Thoracic aorta (tissue), 2 donors: ENCODE measurements around the gene ODAD2. TPM values are rescaled to one million over a fixed set of nuclear protein-coding genes. Genes with fewer than 3 reads are reported as not detected.
A peak's percentile ranks its signal among the peaks of the same experiment; 100 is the strongest.

Experiments used
- ATAC-seq: fragments of 150-250 bp; one replicate; pipeline ENCODE4 v1.8.0; 2017; ENCODE audit warnings: low read depth; ENCODE audit not compliant: insufficient number of reproducible peaks, low FRiP score
- DNase-seq: peaks from one replicate; pipeline ENCODE4 v3.0.0-alpha.2; 2020; ENCODE audit warnings: low spot score
- H3K27ac ChIP-seq, 2 donors: fragments of 200-600 bp; sonication (generic); 1 replicate in 1 of 2; 2 replicates in 1 of 2; pipeline ENCODE4 v1.5.1; 2016; ENCODE audit warnings: mild to moderate bottlenecking in 2 of 2, moderate library complexity in 2 of 2
- H3K27me3 ChIP-seq: fragments of 200-600 bp; sonication (generic); replicated peaks from 2 replicates; pipeline ENCODE4 v1.6.0; 2016; ENCODE audit warnings: mild to moderate bottlenecking; ENCODE audit not compliant: insufficient read depth
- H3K36me3 ChIP-seq: fragments of 200-600 bp; sonication (generic); one replicate; pipeline ENCODE4 v1.5.1; 2016
- H3K4me1 ChIP-seq, 2 donors: fragments of 200-600 bp; sonication (generic); 1 replicate in 1 of 2; 2 replicates in 1 of 2; pipeline versions ENCODE4 v1.5.1 to v1.6.0; 2016; ENCODE audit warnings: low read depth in 2 of 2, mild to moderate bottlenecking in 1 of 2; ENCODE audit not compliant: control insufficient read depth in 1 of 2
- H3K4me3 ChIP-seq: fragments of 200-600 bp; sonication (generic); 2 replicates; pipeline ENCODE4 v1.5.1; 2016; ENCODE audit warnings: mild to moderate bottlenecking
- H3K9me3 ChIP-seq: fragments of 200-600 bp; sonication (generic); 2 replicates; pipeline ENCODE4 v1.5.1; 2016
- total RNA-seq, 2 donors: library from RNA; depleted of rRNA; stranded (reverse); fragments of >200 nt; gene quantifications; one replicate each; pipeline versions ENCODE4 v1.1.0 to v1.2.3, GENCODE V29; 2016
- TF ChIP-seq, protein P1 (sequence below): fragments of 200-600 bp; sonication (generic); IDR thresholded peaks from one replicate; pipeline ENCODE4 v1.5.1; 2019; ENCODE audit warnings: antibody characterized with exemption

ODAD2 gene, protein sequence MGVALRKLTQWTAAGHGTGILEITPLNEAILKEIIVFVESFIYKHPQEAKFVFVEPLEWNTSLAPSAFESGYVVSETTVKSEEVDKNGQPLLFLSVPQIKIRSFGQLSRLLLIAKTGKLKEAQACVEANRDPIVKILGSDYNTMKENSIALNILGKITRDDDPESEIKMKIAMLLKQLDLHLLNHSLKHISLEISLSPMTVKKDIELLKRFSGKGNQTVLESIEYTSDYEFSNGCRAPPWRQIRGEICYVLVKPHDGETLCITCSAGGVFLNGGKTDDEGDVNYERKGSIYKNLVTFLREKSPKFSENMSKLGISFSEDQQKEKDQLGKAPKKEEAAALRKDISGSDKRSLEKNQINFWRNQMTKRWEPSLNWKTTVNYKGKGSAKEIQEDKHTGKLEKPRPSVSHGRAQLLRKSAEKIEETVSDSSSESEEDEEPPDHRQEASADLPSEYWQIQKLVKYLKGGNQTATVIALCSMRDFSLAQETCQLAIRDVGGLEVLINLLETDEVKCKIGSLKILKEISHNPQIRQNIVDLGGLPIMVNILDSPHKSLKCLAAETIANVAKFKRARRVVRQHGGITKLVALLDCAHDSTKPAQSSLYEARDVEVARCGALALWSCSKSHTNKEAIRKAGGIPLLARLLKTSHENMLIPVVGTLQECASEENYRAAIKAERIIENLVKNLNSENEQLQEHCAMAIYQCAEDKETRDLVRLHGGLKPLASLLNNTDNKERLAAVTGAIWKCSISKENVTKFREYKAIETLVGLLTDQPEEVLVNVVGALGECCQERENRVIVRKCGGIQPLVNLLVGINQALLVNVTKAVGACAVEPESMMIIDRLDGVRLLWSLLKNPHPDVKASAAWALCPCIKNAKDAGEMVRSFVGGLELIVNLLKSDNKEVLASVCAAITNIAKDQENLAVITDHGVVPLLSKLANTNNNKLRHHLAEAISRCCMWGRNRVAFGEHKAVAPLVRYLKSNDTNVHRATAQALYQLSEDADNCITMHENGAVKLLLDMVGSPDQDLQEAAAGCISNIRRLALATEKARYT
- total RNA-seq = 1 to 10 TPM in 1 of 2 donors, under 1 TPM in 1; 0.54 to 4.3 TPM

- no peaks in the 10 kb centered on the region for H3K4me1 ChIP-seq
- peak within 1 kb of the TSS in 1 of 2 donors; percentile 38 for H3K27ac ChIP-seq
- H3K36me3 ChIP-seq = no peaks in the 10 kb centered on the region
- ATAC-seq (no peak), DNase-seq (no peak)
- TF ChIP-seq, protein P1, sequence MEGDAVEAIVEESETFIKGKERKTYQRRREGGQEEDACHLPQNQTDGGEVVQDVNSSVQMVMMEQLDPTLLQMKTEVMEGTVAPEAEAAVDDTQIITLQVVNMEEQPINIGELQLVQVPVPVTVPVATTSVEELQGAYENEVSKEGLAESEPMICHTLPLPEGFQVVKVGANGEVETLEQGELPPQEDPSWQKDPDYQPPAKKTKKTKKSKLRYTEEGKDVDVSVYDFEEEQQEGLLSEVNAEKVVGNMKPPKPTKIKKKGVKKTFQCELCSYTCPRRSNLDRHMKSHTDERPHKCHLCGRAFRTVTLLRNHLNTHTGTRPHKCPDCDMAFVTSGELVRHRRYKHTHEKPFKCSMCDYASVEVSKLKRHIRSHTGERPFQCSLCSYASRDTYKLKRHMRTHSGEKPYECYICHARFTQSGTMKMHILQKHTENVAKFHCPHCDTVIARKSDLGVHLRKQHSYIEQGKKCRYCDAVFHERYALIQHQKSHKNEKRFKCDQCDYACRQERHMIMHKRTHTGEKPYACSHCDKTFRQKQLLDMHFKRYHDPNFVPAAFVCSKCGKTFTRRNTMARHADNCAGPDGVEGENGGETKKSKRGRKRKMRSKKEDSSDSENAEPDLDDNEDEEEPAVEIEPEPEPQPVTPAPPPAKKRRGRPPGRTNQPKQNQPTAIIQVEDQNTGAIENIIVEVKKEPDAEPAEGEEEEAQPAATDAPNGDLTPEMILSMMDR = no peak
- peak within 1 kb of the TSS; percentile 84 for H3K4me3 ChIP-seq
- no peaks in the 10 kb centered on the region for H3K9me3 ChIP-seq
- no peaks in the 10 kb centered on the region for H3K27me3 ChIP-seq
These were observed at the start of gene ODAD2 for GRCh38 chr10:27998954-27999275. Gene ODAD2, minus strand, starts transcription at chr10:27999079. Its CDS starts 3,937 bp downstream, at chr10:27995142.

DNA sequence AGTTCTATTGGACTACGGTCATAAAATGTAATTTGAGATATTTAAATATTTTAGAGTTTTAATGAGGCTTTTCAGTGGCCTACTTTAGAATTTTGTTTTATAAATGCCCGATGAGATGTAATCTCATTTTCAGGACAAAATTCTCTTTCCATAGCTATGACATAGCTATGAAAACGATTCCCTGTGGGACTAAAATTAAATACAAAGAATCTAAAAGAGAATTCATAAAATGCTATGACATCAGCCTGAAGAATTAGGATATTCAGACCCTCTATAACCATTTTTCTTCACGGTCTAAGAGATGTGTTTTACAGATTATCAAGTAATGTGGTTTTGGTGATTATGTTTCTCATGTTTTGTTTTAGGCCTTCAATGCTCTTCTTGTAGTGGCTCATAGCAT, 48.2 kb upstream of the ODAD2 start:
- Histone ChIP-seq H3K4me3 (no peak overlapping the region), H3K36me3 (no peaks in the 10 kb centered on the region), H3K27me3 (no peaks in the 10 kb centered on the region), H3K4me1 (peaks cover 10 to 15% of the 10 kb centered on the region in 2 donors), H3K27ac (no peak overlapping the region), H3K9me3 (no peaks in the 10 kb centered on the region)
- ATAC-seq = no peak
- TF ChIP-seq, protein P1 = no peak
- DNase-seq = no peak

DNA sequence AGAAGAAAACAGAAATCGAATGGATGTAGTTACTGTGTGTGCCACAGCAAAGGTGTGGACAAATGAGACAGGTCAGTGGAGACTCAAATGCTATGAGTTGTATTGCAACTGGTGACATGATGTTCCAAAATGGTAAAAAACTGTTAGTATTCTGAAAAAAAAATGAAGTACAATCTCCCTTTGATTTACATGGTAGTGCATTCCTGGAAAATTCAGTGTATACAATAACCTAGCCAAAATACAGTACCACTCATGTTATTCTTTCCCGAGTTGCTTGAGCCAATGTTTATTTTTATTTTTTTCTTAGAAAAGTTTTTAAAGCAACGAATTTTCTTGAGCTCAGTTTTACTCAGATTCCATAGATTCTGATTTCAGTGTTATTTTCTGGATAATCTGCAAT, 47.7 kb upstream of the ODAD2 start:
- Histone ChIP-seq H3K27me3 (no peaks in the 10 kb centered on the region), H3K36me3 (no peaks in the 10 kb centered on the region), H3K27ac (no peak overlapping the region), H3K4me1 (peaks cover 10 to 15% of the 10 kb centered on the region in 2 donors), H3K9me3 (no peaks in the 10 kb centered on the region), H3K4me3 (no peak overlapping the region)
- no peak for ATAC-seq
- no peak for DNase-seq
- TF ChIP-seq, protein P1 = no peak

DNA sequence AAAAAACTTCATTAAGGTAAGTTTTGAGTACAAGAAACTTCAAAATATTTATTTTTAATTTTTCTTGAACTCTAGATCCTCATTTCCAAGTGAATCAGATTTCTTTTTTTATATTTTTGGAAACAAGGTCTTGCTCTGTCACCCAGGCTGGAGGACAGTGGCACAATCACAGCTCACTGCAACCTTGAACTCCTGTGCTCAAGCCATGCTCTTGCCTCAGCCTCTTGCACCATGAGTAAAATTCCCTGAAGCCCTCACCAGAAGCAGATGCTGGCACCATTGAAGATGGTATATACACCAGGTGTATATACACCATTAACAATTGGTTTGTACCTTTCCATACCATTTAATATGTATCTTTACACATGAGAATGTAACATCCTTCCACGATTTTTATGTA, 45.1 kb upstream of the ODAD2 start:
- no peaks in the 10 kb centered on the region for H3K36me3 ChIP-seq
- H3K9me3 ChIP-seq = no peaks in the 10 kb centered on the region
- no peak overlapping the region for H3K4me3 ChIP-seq
- no peaks in the 10 kb centered on the region for H3K27me3 ChIP-seq
- TF ChIP-seq, protein P1 = no peak
- H3K4me1 ChIP-seq = peaks cover 10 to 15% of the 10 kb centered on the region in 2 donors
- no peak overlapping the region for H3K27ac ChIP-seq
- DNase-seq (no peak), ATAC-seq (no peak)

DNA sequence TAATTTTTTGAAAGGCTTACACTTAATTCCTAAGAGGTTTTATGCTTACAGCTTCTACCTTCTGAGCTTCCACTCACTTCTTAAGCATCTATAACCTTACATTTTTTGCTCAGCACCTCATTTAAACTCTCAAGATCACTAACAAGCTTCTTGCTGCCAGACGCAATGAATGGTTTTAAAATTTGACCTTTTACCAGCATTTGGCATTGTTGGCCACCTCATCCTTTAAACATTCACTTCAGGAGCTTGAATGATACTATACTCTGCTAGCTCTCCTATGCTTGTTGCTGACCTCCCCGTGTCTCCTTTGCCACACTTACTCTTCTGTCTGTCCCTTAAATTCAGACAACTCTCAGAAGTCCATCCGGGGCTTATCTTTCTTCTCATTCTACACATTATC, 37.7 kb upstream of the ODAD2 start:
- ATAC-seq (no peak), DNase-seq (no peak)
- no peak overlapping the region for H3K4me3 ChIP-seq
- TF ChIP-seq, protein P1 = no peak
- H3K9me3 ChIP-seq = no peaks in the 10 kb centered on the region
- no peaks in the 10 kb centered on the region for H3K4me1 ChIP-seq
- no peaks in the 10 kb centered on the region for H3K27me3 ChIP-seq
- H3K36me3 ChIP-seq = no peaks in the 10 kb centered on the region
- H3K27ac ChIP-seq = no peak overlapping the region
